Mesenchymal stem cell (in vitro differentiated cells and primary cell): ENCODE measurements around the gene ITPR3.

Experiments
- DNase-seq: peaks from one replicate; pipeline ENCODE4 v3.0.0-alpha.2; 2013
- H2AFZ ChIP-seq: one replicate; pipeline ENCODE4 v1.6.1; 2013; ENCODE audit warnings: low read depth, mild to moderate bottlenecking, control low read depth, inconsistent platforms, low read length, moderate library complexity
- H2AK5ac ChIP-seq: 2 replicates; pipeline ENCODE4 v1.6.1; 2013; ENCODE audit warnings: low read length, moderate library complexity, mild to moderate bottlenecking, inconsistent platforms; ENCODE audit not compliant: severe bottlenecking
- H2BK120ac ChIP-seq: one replicate; pipeline ENCODE4 v1.6.1; 2013; ENCODE audit warnings: low read depth, mild to moderate bottlenecking, inconsistent platforms, low read length, moderate library complexity
- H2BK12ac ChIP-seq, 2 experiments: one replicate each; pipeline ENCODE4 v1.6.1; 2013; ENCODE audit warnings: inconsistent platforms in 2 of 2, low read length in 2 of 2, mild to moderate bottlenecking in 2 of 2, moderate library complexity in 2 of 2, control low read depth in 1 of 2
- H2BK15ac ChIP-seq: one replicate; pipeline ENCODE4 v1.6.1; 2013; ENCODE audit warnings: mild to moderate bottlenecking, low read depth, inconsistent platforms; ENCODE audit not compliant: poor library complexity, severe bottlenecking
- H2BK5ac ChIP-seq: 2 replicates; pipeline ENCODE4 v1.6.1; 2013; ENCODE audit warnings: low read depth, mild to moderate bottlenecking, low read length, control low read depth, inconsistent platforms; ENCODE audit not compliant: poor library complexity, severe bottlenecking
- H3K14ac ChIP-seq, 2 experiments: one replicate each; pipeline ENCODE4 v1.6.1; 2013; ENCODE audit warnings: inconsistent platforms in 2 of 2, low read length in 2 of 2, control low read depth in 1 of 2, mild to moderate bottlenecking in 1 of 2, moderate library complexity in 1 of 2
- H3K18ac ChIP-seq, 2 experiments: one replicate each; pipeline ENCODE4 v1.6.1; 2013; ENCODE audit warnings: inconsistent platforms in 2 of 2, low read length in 2 of 2, control low read depth in 1 of 2, low read depth in 1 of 2, mild to moderate bottlenecking in 1 of 2
- H3K23ac ChIP-seq, 2 experiments: one replicate each; pipeline ENCODE4 v1.6.1; 2013; ENCODE audit warnings: inconsistent platforms in 2 of 2, low read length in 2 of 2, mild to moderate bottlenecking in 2 of 2, moderate library complexity in 2 of 2, control low read depth in 1 of 2
- H3K27ac ChIP-seq: 2 replicates; pipeline ENCODE4 v1.5.1; 2013; ENCODE audit warnings: mild to moderate bottlenecking, moderate library complexity, low read length, control low read depth, inconsistent platforms; ENCODE audit not compliant: poor library complexity, severe bottlenecking
- H3K27me3 ChIP-seq, 2 experiments: 2 replicates each; pipeline versions ENCODE4 v1.6.1 to v1.7.0; 2013; ENCODE audit warnings: low read length in 2 of 2, mild to moderate bottlenecking in 2 of 2, moderate library complexity in 2 of 2, control low read depth in 1 of 2, inconsistent platforms in 1 of 2; ENCODE audit not compliant: control insufficient read depth in 1 of 2, insufficient read depth in 1 of 2
- H3K36me3 ChIP-seq, 2 experiments: 2 replicates each; pipeline versions ENCODE4 v1.6.1 to v1.7.0; 2013; ENCODE audit warnings: low read length in 2 of 2, control low read depth in 1 of 2, inconsistent platforms in 1 of 2, low read depth in 1 of 2, mild to moderate bottlenecking in 1 of 2; ENCODE audit not compliant: insufficient read depth in 2 of 2, control insufficient read depth in 1 of 2
- H3K4ac ChIP-seq, 2 experiments: one replicate each; pipeline ENCODE4 v1.6.1; 2013; ENCODE audit warnings: inconsistent platforms in 2 of 2, low read length in 2 of 2, mild to moderate bottlenecking in 2 of 2, moderate library complexity in 2 of 2, control low read depth in 1 of 2, low read depth in 1 of 2
- H3K4me1 ChIP-seq: 2 replicates; pipeline ENCODE4 v1.6.1; 2013; ENCODE audit warnings: low read depth, low read length, control low read depth; ENCODE audit not compliant: control insufficient read depth, insufficient read depth
- H3K4me2 ChIP-seq: 2 replicates; pipeline ENCODE4 v1.6.1; 2013; ENCODE audit warnings: low read length, mild to moderate bottlenecking, inconsistent platforms; ENCODE audit not compliant: poor library complexity, severe bottlenecking
- H3K4me3 ChIP-seq, 2 experiments: 2 replicates each; pipeline versions ENCODE4 v1.5.1 to v1.7.0; 2013; ENCODE audit warnings: low read length in 2 of 2, mild to moderate bottlenecking in 2 of 2, control low read depth in 1 of 2, low read depth in 1 of 2; ENCODE audit not compliant: insufficient read depth in 1 of 2
- H3K79me1 ChIP-seq: replicated peaks from 2 replicates; pipeline ENCODE4 v1.6.1; 2013; ENCODE audit warnings: mild to moderate bottlenecking, control low read depth, low read length, inconsistent platforms; ENCODE audit not compliant: poor library complexity, severe bottlenecking
- H3K9ac ChIP-seq: 2 replicates; pipeline ENCODE4 v1.7.0; 2013; ENCODE audit warnings: mild to moderate bottlenecking, low read length, moderate library complexity
- H3K9me3 ChIP-seq: 2 replicates; pipeline ENCODE4 v1.7.0; 2013; ENCODE audit warnings: mild to moderate bottlenecking, low read length; ENCODE audit not compliant: control insufficient read depth
- H4K8ac ChIP-seq: one replicate; pipeline ENCODE4 v1.6.1; 2013; ENCODE audit warnings: inconsistent platforms, mild to moderate bottlenecking, low read length, moderate library complexity
- H4K91ac ChIP-seq: one replicate; pipeline ENCODE4 v1.6.1; 2013; ENCODE audit warnings: mild to moderate bottlenecking, low read length, inconsistent platforms
- WGBS: methylation state at CpG from one replicate; pipeline ENCODE4 v1.1.7; 2013; ENCODE audit warnings: mixed read lengths; 5-methylcytosine and 5-hydroxymethylcytosine counted together

The ITPR3 gene

GRCh38 chr6:33684428-33684896 is 63.3 kb downstream of the ITPR3 start:
- H2BK5ac ChIP-seq, result no peak overlapping the region
- no peak overlapping the region for H2BK12ac ChIP-seq
- H2AFZ ChIP-seq, result no peak overlapping the region
- H3K14ac ChIP-seq, result no peak overlapping the region
- H3K9ac ChIP-seq, result no peak overlapping the region
- H3K36me3 ChIP-seq, result peaks cover 90 to 96% of the 10 kb centered on the region in 2 experiments
- peaks cover 4% of the 10 kb centered on the region for H3K4me1 ChIP-seq
- H2BK15ac ChIP-seq, result no peak overlapping the region
- no peak overlapping the region for H3K27ac ChIP-seq
- no peak overlapping the region for H2AK5ac ChIP-seq
- H3K4me2 ChIP-seq, result no peak overlapping the region
- no peak overlapping the region for H4K8ac ChIP-seq
- H3K23ac ChIP-seq, result no peak overlapping the region
- H3K79me1 ChIP-seq, result no peaks in the 10 kb centered on the region
- peak overlapping the region in 1 of 2 experiments; percentile 0 for H3K4me3 ChIP-seq
- H3K9me3 ChIP-seq, result no peaks in the 10 kb centered on the region
- WGBS, result 98% methylated on average over 16 of the region's 16 CpGs
- no peak overlapping the region for H3K4ac ChIP-seq
- H3K27me3 ChIP-seq, result no peaks in the 10 kb centered on the region
- no peak overlapping the region for H2BK120ac ChIP-seq
- no peak overlapping the region for H3K18ac ChIP-seq
- DNase-seq, result no peak
- no peak overlapping the region for H4K91ac ChIP-seq

- Histone ChIP-seq H2BK5ac (no peak overlapping the region), H3K9ac (no peak overlapping the region), H2BK15ac (no peak overlapping the region), H4K8ac (no peak overlapping the region), H3K79me1 (no peaks in the 10 kb centered on the region), H2AFZ (no peak overlapping the region), H3K27me3 (no peaks in the 10 kb centered on the region), H3K4ac (no peak overlapping the region), H3K9me3 (no peaks in the 10 kb centered on the region), H3K4me1 (peaks cover 4% of the 10 kb centered on the region), H3K36me3 (peaks cover 90 to 96% of the 10 kb centered on the region in 2 experiments), H3K4me2 (no peak overlapping the region), H2BK12ac (no peak overlapping the region), H3K27ac (no peak overlapping the region), H4K91ac (peak overlapping the region; percentile 18), H2AK5ac (no peak overlapping the region), H3K14ac (no peak overlapping the region), H3K18ac (no peak overlapping the region), H3K4me3 (no peak overlapping the region), H2BK120ac (no peak overlapping the region), H3K23ac (no peak overlapping the region)
- DNase-seq, result no peak
- WGBS, result 94% methylated on average over 7 of the region's 7 CpGs
Measured at GRCh38 chr6:33684983-33685382, 63.9 kb downstream of the ITPR3 start.

DNA sequence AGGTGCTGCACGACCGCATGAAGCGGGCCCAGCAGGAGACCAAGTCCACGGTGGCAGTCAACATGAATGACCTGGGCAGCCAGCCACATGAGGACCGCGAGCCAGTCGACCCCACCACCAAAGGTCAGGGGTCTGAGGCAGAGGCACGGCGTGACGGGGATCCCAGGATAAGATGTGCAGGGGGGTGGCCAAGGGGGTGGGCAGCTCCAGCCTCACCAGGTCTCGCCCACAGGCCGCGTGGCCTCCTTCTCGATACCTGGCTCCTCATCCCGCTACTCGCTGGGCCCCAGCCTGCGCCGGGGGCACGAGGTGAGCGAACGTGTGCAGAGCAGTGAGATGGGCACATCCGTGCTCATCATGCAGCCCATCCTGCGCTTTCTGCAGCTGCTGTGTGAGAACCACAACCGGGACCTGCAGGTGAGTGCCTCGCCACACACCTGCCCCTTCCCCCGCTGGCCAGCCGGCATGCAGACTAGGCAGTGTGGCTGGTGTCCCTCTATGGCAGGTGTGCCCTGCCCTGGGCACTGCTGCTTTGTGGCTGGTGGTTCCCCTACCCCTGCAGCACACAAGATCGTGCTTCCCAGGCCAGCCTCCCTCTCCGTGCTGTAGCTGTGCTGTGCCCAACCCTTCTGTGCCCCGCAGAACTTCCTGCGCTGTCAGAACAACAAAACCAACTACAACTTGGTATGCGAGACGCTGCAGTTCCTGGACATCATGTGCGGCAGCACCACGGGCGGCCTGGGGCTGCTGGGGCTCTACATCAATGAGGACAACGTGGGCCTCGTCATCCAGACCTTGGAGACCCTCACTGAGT is 64.5 kb downstream of the ITPR3 start:
- 94% methylated on average over 35 of the region's 38 CpGs for WGBS
- no peak overlapping the region for H3K9ac ChIP-seq
- peak overlapping the region in 1 of 2 experiments; percentile 14 for H3K4me3 ChIP-seq

GRCh38 chr6:33686225-33686924 is 65.3 kb downstream of the ITPR3 start:
- H2BK12ac ChIP-seq, result no peak overlapping the region
- H3K18ac ChIP-seq, result no peak overlapping the region
- no peak overlapping the region for H4K8ac ChIP-seq
- peaks cover 5% of the 10 kb centered on the region for H3K4me1 ChIP-seq
- H3K23ac ChIP-seq, result no peak overlapping the region
- peaks cover 2% of the 10 kb centered on the region for H3K79me1 ChIP-seq
- H3K9me3 ChIP-seq, result no peaks in the 10 kb centered on the region
- H4K91ac ChIP-seq, result no peak overlapping the region
- no peak overlapping the region for H3K4me3 ChIP-seq
- H2BK5ac ChIP-seq, result no peak overlapping the region
- peaks cover 92 to 97% of the 10 kb centered on the region in 2 experiments for H3K36me3 ChIP-seq
- no peak for DNase-seq
- 77% methylated on average over 6 of the region's 6 CpGs for WGBS
- no peak overlapping the region for H2BK15ac ChIP-seq
- peak overlapping the region in 1 of 2 experiments; percentile 1 for H3K14ac ChIP-seq
- H3K4ac ChIP-seq, result no peak overlapping the region
- H3K27me3 ChIP-seq, result no peaks in the 10 kb centered on the region
- H3K9ac ChIP-seq, result no peak overlapping the region
- H2AFZ ChIP-seq, result no peak overlapping the region
- no peak overlapping the region for H3K27ac ChIP-seq
- no peak overlapping the region for H2AK5ac ChIP-seq
- H3K4me2 ChIP-seq, result no peak overlapping the region
- no peak overlapping the region for H2BK120ac ChIP-seq

More for the DNA sequence above, 64.5 kb downstream of the ITPR3 start:
- H3K18ac ChIP-seq, result no peak overlapping the region
- H2AK5ac ChIP-seq, result no peak overlapping the region
- no peak for DNase-seq
- no peaks in the 10 kb centered on the region for H3K79me1 ChIP-seq
- no peak overlapping the region for H2BK15ac ChIP-seq
- H3K4me2 ChIP-seq, result no peak overlapping the region
- H3K36me3 ChIP-seq, result peaks cover 89 to 96% of the 10 kb centered on the region in 2 experiments
- no peaks in the 10 kb centered on the region for H3K27me3 ChIP-seq
- H2BK120ac ChIP-seq, result no peak overlapping the region
- peak overlapping the region; percentile 18 for H4K91ac ChIP-seq
- peaks cover 4% of the 10 kb centered on the region for H3K4me1 ChIP-seq
- H2BK12ac ChIP-seq, result no peak overlapping the region
- H3K27ac ChIP-seq, result no peak overlapping the region
- H4K8ac ChIP-seq, result no peak overlapping the region
- H2AFZ ChIP-seq, result no peak overlapping the region
- no peak overlapping the region for H3K4ac ChIP-seq
- no peak overlapping the region for H3K14ac ChIP-seq
- H3K9me3 ChIP-seq, result no peaks in the 10 kb centered on the region
- H2BK5ac ChIP-seq, result no peak overlapping the region
- no peak overlapping the region for H3K23ac ChIP-seq
